GM12878 (cell line): Measurements from ENCODE around the gene GATAD2B. TPM values are rescaled to one million over a fixed set of nuclear protein-coding genes. Genes with fewer than 3 reads are reported as not detected.

Experiments
- ATF7 ChIP-seq: fragments of 450-650 bp; IDR thresholded peaks from 2 replicates; pipeline ENCODE4 v1.6.1; 2016; ENCODE audit warnings: low read depth, mild to moderate bottlenecking
- BHLHE40 ChIP-seq, 2 experiments: fragments of 450-650 bp in 1 of 2; IDR thresholded peaks; 2 replicates each; pipeline ENCODE4 v1.6.1; 2011 to 2017; ENCODE audit warnings: low read depth in 2 of 2, borderline replicate concordance in 1 of 2, improper control_type of control experiment in 1 of 2, low read length in 1 of 2, mild to moderate bottlenecking in 1 of 2
- BRCA1 ChIP-seq: IDR thresholded peaks from 2 replicates; pipeline ENCODE4 v1.6.1; 2011; ENCODE audit warnings: low read depth, low read length, improper control_type of control experiment
- CEBPB ChIP-seq, 2 experiments: fragments of 150-350 bp in 1 of 2; IDR thresholded peaks; 2 replicates each; pipeline ENCODE4 v1.6.1; 2012 to 2014; ENCODE audit warnings: low read depth in 2 of 2, low read length in 2 of 2, borderline replicate concordance in 1 of 2, inconsistent platforms in 1 of 2
- EZH2 ChIP-seq: IDR thresholded peaks from 2 replicates; pipeline ENCODE4 v1.6.1; 2012; ENCODE audit warnings: low read depth, mild to moderate bottlenecking, control low read depth, inconsistent platforms, low read length, borderline replicate concordance; ENCODE audit not compliant: control insufficient read depth
- IKZF1 ChIP-seq: fragments of 450-650 bp; conservative IDR thresholded peaks from 2 replicates; pipeline ENCODE4 v1.6.1; 2017; ENCODE audit warnings: antibody characterized with exemption, mild to moderate bottlenecking
- MTA2 ChIP-seq: fragments of 450-650 bp; IDR thresholded peaks from 2 replicates; pipeline ENCODE4 v1.6.1; 2016; ENCODE audit warnings: low read depth, mild to moderate bottlenecking, moderate library complexity
- RAD51 ChIP-seq: fragments of 450-650 bp; IDR thresholded peaks from 2 replicates; pipeline ENCODE4 v1.6.1; 2016; ENCODE audit warnings: moderate library complexity, mild to moderate bottlenecking, inconsistent platforms
- polyA plus RNA-seq, 11 experiments: library from polyadenylated mRNA; depleted of rRNA in 4 of 11; unstranded in 6 of 11; stranded (reverse) in 5 of 11; fragments of >200 nt; fragmentation: Nextera tagmentation in 4 of 11; fragmentation: Illumina TruSeq in 1 of 11; extraction: Ambion mirVana in 4 of 11; extraction: Trizol in 1 of 11; gene quantifications; 1 replicate in 1 of 11; 2 replicates in 10 of 11; pipeline versions ENCODE4 v1.2.1 to v1.2.3, GENCODE V29; 2011 to 2016; ENCODE audit warnings: inconsistent platforms in 2 of 11, missing spikeins in 2 of 11, low read depth in 1 of 11
- total RNA-seq, 4 experiments: library from RNA; depleted of rRNA in 3 of 4; stranded (reverse); fragments of >200 nt in 3 of 4; fragmentation: Illumina TruSeq in 1 of 4; extraction: Trizol in 1 of 4; gene quantifications; 2 replicates each; pipeline versions ENCODE4 v1.2.1 to v1.2.3, GENCODE V29; 2013 to 2021
- TF ChIP-seq, protein P1 (sequence below): fragments of 450-650 bp; formaldehyde crosslinking; IDR thresholded peaks from 2 replicates; pipeline ENCODE4 v1.5.0; 2022; ENCODE audit warnings: mild to moderate bottlenecking, missing genetic modification characterization
- TF ChIP-seq, protein P2 (sequence below): IDR thresholded peaks from 2 replicates; pipeline ENCODE4 v1.6.1; 2011; ENCODE audit warnings: low read depth, low read length, improper control_type of control experiment, borderline replicate concordance
- TF ChIP-seq, protein P3 (sequence below): fragments of 450-650 bp; IDR thresholded peaks from 2 replicates; pipeline ENCODE4 v1.6.1; 2017; ENCODE audit warnings: mild to moderate bottlenecking
- TF ChIP-seq, protein P4 (sequence below), 3 experiments: IDR thresholded peaks in 2 of 3; conservative IDR thresholded peaks in 1 of 3; 2 replicates each; pipeline ENCODE4 v1.5.1; 2011; ENCODE audit warnings: low read depth in 3 of 3, low read length in 3 of 3, mild to moderate bottlenecking in 3 of 3, control low read depth in 2 of 3, moderate library complexity in 2 of 3, inconsistent platforms in 1 of 3, mixed read lengths in 1 of 3; ENCODE audit not compliant: control insufficient read depth in 2 of 3, insufficient read depth in 1 of 3; ENCODE audit errors: extremely low read depth in 1 of 3

GATAD2B gene
- total and polyA plus RNA-seq, 10 of the 15 experiments (the other 5 are each of a cell fraction or from before 2014, with no cell fraction given) = 2.4 to 63.1 (median 8.7) TPM

DNA sequence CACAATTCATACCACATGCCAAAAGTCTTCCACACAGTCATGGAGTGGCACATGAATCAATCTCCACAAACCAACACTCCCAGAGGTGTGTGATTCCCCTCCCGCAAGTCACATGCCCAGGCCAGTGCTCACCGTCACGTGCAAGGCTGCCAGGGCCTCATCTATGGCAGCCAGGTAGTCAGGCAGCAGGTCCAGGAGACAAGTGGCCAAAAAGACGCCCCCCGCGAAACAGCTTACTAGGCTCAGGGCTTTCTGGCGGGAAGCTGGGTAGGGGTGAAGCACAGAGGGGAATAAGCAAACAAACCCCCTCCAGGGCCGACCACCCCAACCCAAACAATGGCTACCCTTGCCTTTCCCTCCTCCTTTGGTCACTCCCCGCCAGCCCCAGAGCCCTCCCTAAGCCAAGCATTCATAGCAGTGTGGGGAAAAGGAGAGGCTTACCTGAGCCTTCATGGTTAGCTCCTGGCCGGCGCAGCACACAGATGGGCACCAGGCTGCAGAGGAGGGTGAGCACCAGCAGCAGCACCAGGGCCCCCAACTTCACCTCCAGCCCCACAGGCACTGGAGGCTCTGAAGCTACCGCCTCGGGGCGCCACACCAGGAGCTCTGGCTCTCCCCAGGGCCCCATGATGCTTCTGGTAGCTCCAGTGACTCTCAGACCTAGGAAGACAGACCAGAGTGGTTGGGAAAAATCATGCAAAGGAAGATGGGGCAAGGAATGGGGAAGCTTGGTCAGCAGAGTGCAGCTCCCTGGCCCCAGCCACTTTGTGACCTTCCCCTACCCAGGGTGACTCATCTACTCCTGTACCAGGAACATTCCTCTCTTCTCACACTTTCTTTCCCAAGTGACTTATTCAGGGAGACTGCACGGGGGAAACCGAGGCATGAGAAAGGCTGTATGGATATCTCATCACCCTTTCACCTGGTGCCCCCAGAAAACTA is 39.6 kb upstream of the GATAD2B start (continued):
- TF ChIP-seq, protein P1, sequence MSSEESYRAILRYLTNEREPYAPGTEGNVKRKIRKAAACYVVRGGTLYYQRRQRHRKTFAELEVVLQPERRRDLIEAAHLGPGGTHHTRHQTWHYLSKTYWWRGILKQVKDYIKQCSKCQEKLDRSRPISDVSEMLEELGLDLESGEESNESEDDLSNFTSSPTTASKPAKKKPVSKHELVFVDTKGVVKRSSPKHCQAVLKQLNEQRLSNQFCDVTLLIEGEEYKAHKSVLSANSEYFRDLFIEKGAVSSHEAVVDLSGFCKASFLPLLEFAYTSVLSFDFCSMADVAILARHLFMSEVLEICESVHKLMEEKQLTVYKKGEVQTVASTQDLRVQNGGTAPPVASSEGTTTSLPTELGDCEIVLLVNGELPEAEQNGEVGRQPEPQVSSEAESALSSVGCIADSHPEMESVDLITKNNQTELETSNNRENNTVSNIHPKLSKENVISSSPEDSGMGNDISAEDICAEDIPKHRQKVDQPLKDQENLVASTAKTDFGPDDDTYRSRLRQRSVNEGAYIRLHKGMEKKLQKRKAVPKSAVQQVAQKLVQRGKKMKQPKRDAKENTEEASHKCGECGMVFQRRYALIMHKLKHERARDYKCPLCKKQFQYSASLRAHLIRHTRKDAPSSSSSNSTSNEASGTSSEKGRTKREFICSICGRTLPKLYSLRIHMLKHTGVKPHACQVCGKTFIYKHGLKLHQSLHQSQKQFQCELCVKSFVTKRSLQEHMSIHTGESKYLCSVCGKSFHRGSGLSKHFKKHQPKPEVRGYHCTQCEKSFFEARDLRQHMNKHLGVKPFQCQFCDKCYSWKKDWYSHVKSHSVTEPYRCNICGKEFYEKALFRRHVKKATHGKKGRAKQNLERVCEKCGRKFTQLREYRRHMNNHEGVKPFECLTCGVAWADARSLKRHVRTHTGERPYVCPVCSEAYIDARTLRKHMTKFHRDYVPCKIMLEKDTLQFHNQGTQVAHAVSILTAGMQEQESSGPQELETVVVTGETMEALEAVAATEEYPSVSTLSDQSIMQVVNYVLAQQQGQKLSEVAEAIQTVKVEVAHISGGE = no peak
- TF ChIP-seq IKZF1 (0 out of 2 replicates have a peak, but pooled peaks have one; percentile 26), ATF7 (0 out of 2 replicates have a peak, but pooled peaks have one; percentile 9), MTA2 (no peak), RAD51 (peak; percentile 97), BRCA1 (no peak), EZH2 (no peak), BHLHE40 (IDR thresholded peaks at IDR 0.05; ENCODE audit: borderline replicate concordance in 1 of 2, low read depth in 2 of 2, low read length in 1 of 2) (peak; percentile 97), CEBPB (IDR thresholded peaks at IDR 0.05; ENCODE audit: borderline replicate concordance in 1 of 2, low read depth in 2 of 2, low read length in 2 of 2) (no peak)
- TF ChIP-seq, protein P2, sequence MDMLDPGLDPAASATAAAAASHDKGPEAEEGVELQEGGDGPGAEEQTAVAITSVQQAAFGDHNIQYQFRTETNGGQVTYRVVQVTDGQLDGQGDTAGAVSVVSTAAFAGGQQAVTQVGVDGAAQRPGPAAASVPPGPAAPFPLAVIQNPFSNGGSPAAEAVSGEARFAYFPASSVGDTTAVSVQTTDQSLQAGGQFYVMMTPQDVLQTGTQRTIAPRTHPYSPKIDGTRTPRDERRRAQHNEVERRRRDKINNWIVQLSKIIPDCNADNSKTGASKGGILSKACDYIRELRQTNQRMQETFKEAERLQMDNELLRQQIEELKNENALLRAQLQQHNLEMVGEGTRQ = peak; percentile 78
- TF ChIP-seq, protein P3, sequence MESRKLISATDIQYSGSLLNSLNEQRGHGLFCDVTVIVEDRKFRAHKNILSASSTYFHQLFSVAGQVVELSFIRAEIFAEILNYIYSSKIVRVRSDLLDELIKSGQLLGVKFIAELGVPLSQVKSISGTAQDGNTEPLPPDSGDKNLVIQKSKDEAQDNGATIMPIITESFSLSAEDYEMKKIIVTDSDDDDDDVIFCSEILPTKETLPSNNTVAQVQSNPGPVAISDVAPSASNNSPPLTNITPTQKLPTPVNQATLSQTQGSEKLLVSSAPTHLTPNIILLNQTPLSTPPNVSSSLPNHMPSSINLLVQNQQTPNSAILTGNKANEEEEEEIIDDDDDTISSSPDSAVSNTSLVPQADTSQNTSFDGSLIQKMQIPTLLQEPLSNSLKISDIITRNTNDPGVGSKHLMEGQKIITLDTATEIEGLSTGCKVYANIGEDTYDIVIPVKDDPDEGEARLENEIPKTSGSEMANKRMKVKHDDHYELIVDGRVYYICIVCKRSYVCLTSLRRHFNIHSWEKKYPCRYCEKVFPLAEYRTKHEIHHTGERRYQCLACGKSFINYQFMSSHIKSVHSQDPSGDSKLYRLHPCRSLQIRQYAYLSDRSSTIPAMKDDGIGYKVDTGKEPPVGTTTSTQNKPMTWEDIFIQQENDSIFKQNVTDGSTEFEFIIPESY = no peak
- TF ChIP-seq, protein P4, sequence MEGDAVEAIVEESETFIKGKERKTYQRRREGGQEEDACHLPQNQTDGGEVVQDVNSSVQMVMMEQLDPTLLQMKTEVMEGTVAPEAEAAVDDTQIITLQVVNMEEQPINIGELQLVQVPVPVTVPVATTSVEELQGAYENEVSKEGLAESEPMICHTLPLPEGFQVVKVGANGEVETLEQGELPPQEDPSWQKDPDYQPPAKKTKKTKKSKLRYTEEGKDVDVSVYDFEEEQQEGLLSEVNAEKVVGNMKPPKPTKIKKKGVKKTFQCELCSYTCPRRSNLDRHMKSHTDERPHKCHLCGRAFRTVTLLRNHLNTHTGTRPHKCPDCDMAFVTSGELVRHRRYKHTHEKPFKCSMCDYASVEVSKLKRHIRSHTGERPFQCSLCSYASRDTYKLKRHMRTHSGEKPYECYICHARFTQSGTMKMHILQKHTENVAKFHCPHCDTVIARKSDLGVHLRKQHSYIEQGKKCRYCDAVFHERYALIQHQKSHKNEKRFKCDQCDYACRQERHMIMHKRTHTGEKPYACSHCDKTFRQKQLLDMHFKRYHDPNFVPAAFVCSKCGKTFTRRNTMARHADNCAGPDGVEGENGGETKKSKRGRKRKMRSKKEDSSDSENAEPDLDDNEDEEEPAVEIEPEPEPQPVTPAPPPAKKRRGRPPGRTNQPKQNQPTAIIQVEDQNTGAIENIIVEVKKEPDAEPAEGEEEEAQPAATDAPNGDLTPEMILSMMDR (IDR thresholded peaks at IDR 0.05 in 2 of 3, conservative IDR thresholded peaks at IDR 0.05 in 1 of 3; ENCODE audit: control insufficient read depth in 2 of 3, extremely low read depth in 1 of 3, insufficient read depth in 1 of 3, low read depth in 3 of 3, low read length in 3 of 3) = 0 out of 6 replicates have a peak, but pooled peaks of 2 of the 3 experiments have one; percentile 13
